ENCODE measurements around the gene RBM4.

DNA sequence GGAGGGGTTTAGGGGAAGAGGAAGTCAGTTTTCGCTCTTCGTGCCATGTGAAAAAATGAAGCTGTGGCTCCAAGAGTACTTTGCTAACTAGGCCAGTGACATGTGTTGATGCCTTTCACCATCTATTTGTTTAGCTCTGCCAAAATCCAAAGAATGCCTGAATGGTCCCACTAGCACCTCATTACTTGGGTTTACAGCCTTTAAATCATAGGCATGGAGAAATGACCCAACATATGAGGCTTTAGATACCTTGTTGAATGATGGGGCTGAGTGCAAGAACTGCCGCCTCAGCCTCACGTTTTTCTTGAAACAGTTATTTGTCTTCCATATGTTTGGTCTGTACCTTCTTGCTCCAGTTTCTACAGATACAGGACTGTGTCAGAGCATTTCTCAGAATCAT is 8.3 kb downstream of the RBM4 start:
- TF ChIP-seq, protein P1, sequence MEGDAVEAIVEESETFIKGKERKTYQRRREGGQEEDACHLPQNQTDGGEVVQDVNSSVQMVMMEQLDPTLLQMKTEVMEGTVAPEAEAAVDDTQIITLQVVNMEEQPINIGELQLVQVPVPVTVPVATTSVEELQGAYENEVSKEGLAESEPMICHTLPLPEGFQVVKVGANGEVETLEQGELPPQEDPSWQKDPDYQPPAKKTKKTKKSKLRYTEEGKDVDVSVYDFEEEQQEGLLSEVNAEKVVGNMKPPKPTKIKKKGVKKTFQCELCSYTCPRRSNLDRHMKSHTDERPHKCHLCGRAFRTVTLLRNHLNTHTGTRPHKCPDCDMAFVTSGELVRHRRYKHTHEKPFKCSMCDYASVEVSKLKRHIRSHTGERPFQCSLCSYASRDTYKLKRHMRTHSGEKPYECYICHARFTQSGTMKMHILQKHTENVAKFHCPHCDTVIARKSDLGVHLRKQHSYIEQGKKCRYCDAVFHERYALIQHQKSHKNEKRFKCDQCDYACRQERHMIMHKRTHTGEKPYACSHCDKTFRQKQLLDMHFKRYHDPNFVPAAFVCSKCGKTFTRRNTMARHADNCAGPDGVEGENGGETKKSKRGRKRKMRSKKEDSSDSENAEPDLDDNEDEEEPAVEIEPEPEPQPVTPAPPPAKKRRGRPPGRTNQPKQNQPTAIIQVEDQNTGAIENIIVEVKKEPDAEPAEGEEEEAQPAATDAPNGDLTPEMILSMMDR (conservative IDR thresholded peaks at IDR 0.05; ENCODE audit: low read length) = no peak
- no peak for TF ChIP-seq EZH2phosphoT487 (IDR thresholded peaks at IDR 0.05; ENCODE audit: borderline replicate concordance)

Measured in Loucy (cell line).